ENCODE results near the gene KRTAP29-1.

GRCh38 chr17:41347869-41348760 is 45.5 kb upstream of the KRTAP29-1 start:
- TF ChIP-seq JUN (IDR thresholded peaks at IDR 0.05) (no peak), POLR2A (IDR thresholded peaks at IDR 0.05; ENCODE audit: low read length) (no peak), RNF2 (IDR thresholded peaks at IDR 0.05; ENCODE audit: borderline replicate concordance, low read depth) (no peak), PHF8 (IDR thresholded peaks at IDR 0.05; ENCODE audit: borderline replicate concordance, low read depth) (no peak)
- TF ChIP-seq, protein P1, sequence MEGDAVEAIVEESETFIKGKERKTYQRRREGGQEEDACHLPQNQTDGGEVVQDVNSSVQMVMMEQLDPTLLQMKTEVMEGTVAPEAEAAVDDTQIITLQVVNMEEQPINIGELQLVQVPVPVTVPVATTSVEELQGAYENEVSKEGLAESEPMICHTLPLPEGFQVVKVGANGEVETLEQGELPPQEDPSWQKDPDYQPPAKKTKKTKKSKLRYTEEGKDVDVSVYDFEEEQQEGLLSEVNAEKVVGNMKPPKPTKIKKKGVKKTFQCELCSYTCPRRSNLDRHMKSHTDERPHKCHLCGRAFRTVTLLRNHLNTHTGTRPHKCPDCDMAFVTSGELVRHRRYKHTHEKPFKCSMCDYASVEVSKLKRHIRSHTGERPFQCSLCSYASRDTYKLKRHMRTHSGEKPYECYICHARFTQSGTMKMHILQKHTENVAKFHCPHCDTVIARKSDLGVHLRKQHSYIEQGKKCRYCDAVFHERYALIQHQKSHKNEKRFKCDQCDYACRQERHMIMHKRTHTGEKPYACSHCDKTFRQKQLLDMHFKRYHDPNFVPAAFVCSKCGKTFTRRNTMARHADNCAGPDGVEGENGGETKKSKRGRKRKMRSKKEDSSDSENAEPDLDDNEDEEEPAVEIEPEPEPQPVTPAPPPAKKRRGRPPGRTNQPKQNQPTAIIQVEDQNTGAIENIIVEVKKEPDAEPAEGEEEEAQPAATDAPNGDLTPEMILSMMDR (IDR thresholded peaks at IDR 0.05), result no peak
- TF ChIP-seq, protein P2, sequence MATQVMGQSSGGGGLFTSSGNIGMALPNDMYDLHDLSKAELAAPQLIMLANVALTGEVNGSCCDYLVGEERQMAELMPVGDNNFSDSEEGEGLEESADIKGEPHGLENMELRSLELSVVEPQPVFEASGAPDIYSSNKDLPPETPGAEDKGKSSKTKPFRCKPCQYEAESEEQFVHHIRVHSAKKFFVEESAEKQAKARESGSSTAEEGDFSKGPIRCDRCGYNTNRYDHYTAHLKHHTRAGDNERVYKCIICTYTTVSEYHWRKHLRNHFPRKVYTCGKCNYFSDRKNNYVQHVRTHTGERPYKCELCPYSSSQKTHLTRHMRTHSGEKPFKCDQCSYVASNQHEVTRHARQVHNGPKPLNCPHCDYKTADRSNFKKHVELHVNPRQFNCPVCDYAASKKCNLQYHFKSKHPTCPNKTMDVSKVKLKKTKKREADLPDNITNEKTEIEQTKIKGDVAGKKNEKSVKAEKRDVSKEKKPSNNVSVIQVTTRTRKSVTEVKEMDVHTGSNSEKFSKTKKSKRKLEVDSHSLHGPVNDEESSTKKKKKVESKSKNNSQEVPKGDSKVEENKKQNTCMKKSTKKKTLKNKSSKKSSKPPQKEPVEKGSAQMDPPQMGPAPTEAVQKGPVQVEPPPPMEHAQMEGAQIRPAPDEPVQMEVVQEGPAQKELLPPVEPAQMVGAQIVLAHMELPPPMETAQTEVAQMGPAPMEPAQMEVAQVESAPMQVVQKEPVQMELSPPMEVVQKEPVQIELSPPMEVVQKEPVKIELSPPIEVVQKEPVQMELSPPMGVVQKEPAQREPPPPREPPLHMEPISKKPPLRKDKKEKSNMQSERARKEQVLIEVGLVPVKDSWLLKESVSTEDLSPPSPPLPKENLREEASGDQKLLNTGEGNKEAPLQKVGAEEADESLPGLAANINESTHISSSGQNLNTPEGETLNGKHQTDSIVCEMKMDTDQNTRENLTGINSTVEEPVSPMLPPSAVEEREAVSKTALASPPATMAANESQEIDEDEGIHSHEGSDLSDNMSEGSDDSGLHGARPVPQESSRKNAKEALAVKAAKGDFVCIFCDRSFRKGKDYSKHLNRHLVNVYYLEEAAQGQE (IDR thresholded peaks at IDR 0.05), result no peak
- TF ChIP-seq, protein P3, sequence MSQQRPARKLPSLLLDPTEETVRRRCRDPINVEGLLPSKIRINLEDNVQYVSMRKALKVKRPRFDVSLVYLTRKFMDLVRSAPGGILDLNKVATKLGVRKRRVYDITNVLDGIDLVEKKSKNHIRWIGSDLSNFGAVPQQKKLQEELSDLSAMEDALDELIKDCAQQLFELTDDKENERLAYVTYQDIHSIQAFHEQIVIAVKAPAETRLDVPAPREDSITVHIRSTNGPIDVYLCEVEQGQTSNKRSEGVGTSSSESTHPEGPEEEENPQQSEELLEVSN (IDR thresholded peaks at IDR 0.05; ENCODE audit: borderline replicate concordance, low read depth), result no peak

All from A549 (cell line).